Kidney epithelial cell (primary cell): Measurements from ENCODE around the gene SGSM1. TPM values are rescaled to one million over a fixed set of nuclear protein-coding genes. Genes with fewer than 3 reads are reported as not detected.

Experiments used
- DNase-seq: peaks from one replicate; pipeline ENCODE4 v3.0.0-alpha.2; 2010; ENCODE audit warnings: low read depth
- H3K27me3 ChIP-seq: 2 replicates; pipeline ENCODE4 v1.6.0; 2011; ENCODE audit warnings: low read length; ENCODE audit not compliant: control insufficient read depth, insufficient read depth
- H3K36me3 ChIP-seq: 2 replicates; pipeline ENCODE4 v1.5.1; 2011; ENCODE audit warnings: low read length; ENCODE audit not compliant: control insufficient read depth, insufficient read depth
- H3K4me3 ChIP-seq: 2 replicates; pipeline ENCODE4 v1.5.1; 2011; ENCODE audit warnings: low read depth, mild to moderate bottlenecking, control low read depth, low read length
- total RNA-seq: library from RNA; depleted of rRNA; stranded (reverse); fragments of >200 nt; gene quantifications from 2 replicates; pipeline ENCODE4 v1.2.3, GENCODE V29; 2015
- TF ChIP-seq, protein P1 (sequence below): IDR thresholded peaks from 2 replicates; pipeline ENCODE4 v1.5.1; 2011; ENCODE audit warnings: mild to moderate bottlenecking, moderate library complexity, low read length, control low read depth, inconsistent platforms; ENCODE audit not compliant: insufficient read depth, poor library complexity, severe bottlenecking

SGSM1 gene
- total RNA-seq, 1 donor from 2014 or later: 0.25 TPM

- no peak overlapping the region for H3K4me3 ChIP-seq
- DNase-seq: no peak
- TF ChIP-seq, protein P1, sequence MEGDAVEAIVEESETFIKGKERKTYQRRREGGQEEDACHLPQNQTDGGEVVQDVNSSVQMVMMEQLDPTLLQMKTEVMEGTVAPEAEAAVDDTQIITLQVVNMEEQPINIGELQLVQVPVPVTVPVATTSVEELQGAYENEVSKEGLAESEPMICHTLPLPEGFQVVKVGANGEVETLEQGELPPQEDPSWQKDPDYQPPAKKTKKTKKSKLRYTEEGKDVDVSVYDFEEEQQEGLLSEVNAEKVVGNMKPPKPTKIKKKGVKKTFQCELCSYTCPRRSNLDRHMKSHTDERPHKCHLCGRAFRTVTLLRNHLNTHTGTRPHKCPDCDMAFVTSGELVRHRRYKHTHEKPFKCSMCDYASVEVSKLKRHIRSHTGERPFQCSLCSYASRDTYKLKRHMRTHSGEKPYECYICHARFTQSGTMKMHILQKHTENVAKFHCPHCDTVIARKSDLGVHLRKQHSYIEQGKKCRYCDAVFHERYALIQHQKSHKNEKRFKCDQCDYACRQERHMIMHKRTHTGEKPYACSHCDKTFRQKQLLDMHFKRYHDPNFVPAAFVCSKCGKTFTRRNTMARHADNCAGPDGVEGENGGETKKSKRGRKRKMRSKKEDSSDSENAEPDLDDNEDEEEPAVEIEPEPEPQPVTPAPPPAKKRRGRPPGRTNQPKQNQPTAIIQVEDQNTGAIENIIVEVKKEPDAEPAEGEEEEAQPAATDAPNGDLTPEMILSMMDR: no peak
- no peaks in the 10 kb centered on the region for H3K36me3 ChIP-seq
- peaks cover 5% of the 10 kb centered on the region for H3K27me3 ChIP-seq
Measured at GRCh38 chr22:24822471-24822870, 16.5 kb downstream of the SGSM1 start.

DNA sequence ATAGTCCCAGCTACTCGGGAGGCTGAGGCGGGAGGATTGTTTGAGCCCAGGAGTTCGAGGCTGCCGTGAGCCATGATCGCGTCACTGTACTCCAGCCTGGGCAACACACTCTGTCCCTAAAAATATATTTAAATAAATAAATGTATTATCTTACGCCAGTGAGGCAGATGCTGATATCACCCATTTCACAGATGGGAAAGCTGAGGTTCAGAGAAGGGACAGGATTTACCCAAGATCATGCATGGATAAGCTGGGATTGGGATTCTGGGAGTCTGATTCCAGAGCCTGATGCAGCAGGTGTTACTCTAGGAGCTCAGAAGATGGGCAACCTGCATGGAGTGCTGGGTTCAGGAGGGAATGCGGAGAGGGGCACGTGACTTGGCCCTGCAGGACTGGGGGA lies 17.8 kb downstream of the SGSM1 start:
- DNase-seq: no peak
- no peak overlapping the region for H3K4me3 ChIP-seq
- TF ChIP-seq, protein P1: no peak
- peaks cover 5% of the 10 kb centered on the region for H3K27me3 ChIP-seq
- no peaks in the 10 kb centered on the region for H3K36me3 ChIP-seq

DNA sequence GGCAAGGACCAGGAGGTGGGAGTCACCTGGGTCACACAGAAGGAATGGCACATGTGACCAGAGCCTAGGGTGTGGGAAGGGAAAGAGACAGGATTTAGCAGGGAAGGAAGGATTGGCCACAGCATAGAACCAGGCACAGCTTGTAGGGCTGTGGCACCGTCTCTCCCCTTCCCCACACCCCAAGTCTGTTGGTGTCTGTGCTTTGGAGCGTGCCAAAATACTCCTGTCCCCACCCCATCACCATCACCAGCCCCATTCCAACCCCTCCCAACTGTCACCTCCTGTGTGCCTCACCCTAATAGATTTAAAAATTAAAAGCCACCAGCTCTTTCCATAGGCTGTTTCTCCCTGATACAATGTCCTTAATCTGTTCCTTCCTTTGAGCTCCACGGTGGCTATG lies 18.2 kb downstream of the SGSM1 start:
- Histone ChIP-seq H3K27me3 (peaks cover 5% of the 10 kb centered on the region), H3K36me3 (no peaks in the 10 kb centered on the region), H3K4me3 (no peak overlapping the region)
- no peak for DNase-seq
- TF ChIP-seq, protein P1: no peak

GRCh38 chr22:24824915-24825314 lies 18.9 kb downstream of the SGSM1 start:
- Histone ChIP-seq H3K27me3 (peaks cover 5% of the 10 kb centered on the region), H3K36me3 (no peaks in the 10 kb centered on the region), H3K4me3 (no peak overlapping the region)
- TF ChIP-seq, protein P1: no peak
- DNase-seq: no peak

DNA sequence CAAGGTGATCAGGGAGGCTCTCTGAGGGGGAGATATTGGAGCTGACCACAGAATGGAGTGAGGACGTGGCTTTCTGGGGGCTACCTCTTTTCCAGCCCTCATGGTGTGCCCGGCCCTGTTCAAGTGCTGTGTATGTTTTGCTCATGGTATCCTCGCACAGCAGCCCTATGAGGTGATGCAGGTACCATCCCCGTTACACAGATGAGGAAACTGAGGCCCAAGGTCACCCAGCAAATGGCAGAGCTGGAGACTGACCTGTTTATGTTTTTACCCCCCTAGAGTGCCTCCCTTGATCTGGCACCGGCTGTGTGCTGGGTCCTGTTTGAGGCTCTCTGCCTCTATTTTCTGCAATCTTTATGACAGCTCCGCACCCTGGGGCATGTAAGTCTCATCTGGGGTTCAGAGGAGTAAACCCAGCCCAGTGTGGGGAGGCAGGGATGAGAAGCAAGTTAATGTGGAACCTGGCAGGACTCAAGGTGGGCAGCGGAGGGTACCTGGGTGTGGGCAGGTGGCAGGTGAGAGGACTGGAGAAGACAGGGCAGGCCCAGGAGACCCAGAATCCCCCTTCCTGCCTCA lies 20.8 kb downstream of the SGSM1 start:
- no peaks in the 10 kb centered on the region for H3K36me3 ChIP-seq
- TF ChIP-seq, protein P1: no peak
- DNase-seq: no peak
- no peak overlapping the region for H3K4me3 ChIP-seq
- H3K27me3 ChIP-seq: peaks cover 12% of the 10 kb centered on the region

- DNase-seq: no peak
- Histone ChIP-seq H3K4me3 (no peak overlapping the region), H3K36me3 (no peaks in the 10 kb centered on the region), H3K27me3 (peaks cover 12% of the 10 kb centered on the region)
- TF ChIP-seq, protein P1: no peak
Measured at GRCh38 chr22:24827296-24827695, 21.3 kb downstream of the SGSM1 start.
